Brain microvascular endothelial cell (primary cell): ENCODE measurements around the gene DHRS4.
A peak's percentile ranks its signal among the peaks of the same experiment; 100 is the strongest.

Source experiments
- DNase-seq: peaks from one replicate; pipeline ENCODE4 v3.0.0-alpha.2; 2020
- H3K27ac ChIP-seq: fragments of 250-450 bp; sonication (Bioruptor Pico); 2 replicates; pipeline ENCODE4 v1.5.1; 2020; ENCODE audit warnings: mild to moderate bottlenecking, moderate library complexity
- H3K27me3 ChIP-seq: fragments of 250-450 bp; sonication (Bioruptor Pico); replicated peaks from 2 replicates; pipeline ENCODE4 v1.5.1; 2020; ENCODE audit warnings: mild to moderate bottlenecking
- H3K36me3 ChIP-seq: fragments of 250-450 bp; sonication (Bioruptor Pico); replicated peaks from 2 replicates; pipeline ENCODE4 v1.5.1; 2020; ENCODE audit warnings: mild to moderate bottlenecking
- H3K4me3 ChIP-seq: 2 replicates; pipeline ENCODE4 v1.5.1; 2011; ENCODE audit warnings: low read depth, mild to moderate bottlenecking, control low read depth, low read length, moderate library complexity
- in situ Hi-C: cut with HindIII; loops from 2 replicates; pipeline ENCODE4 v1.10.0; 2017; ENCODE audit warnings: low sequenced_read_pairs, low pct_ligation_motif_present
- TF ChIP-seq, protein P1 (sequence below): IDR thresholded peaks from 2 replicates; pipeline ENCODE4 v1.5.1; 2011; ENCODE audit warnings: low read depth, mild to moderate bottlenecking, moderate library complexity, low read length, control low read depth, inconsistent platforms; ENCODE audit errors: missing control alignments

The DHRS4 gene

DNA sequence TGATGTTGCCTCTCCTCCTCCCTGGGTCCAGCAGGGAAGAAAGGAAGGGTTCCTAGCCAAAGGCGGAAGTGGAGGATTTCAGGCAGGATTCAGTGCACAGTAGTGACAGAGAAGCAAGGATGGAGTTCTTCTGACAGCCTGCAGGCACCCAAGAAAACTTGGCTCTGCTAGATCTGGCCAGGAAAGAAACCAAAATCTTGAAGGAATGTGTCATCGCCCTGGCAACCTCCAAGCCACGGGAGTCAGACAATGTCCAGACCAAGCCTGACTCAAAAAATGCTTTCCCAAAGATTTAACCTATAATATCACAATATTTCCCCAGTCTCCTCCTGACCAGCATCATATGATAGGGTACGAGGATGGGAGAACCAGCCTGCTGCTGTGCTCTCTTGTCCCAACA lies 22.8 kb upstream of the DHRS4 start:
- in situ Hi-C loops: no loop called here
- H3K4me3 ChIP-seq: no peak overlapping the region
- H3K27ac ChIP-seq: no peak overlapping the region
- H3K27me3 ChIP-seq: no peaks in the 10 kb centered on the region
- TF ChIP-seq, protein P1, sequence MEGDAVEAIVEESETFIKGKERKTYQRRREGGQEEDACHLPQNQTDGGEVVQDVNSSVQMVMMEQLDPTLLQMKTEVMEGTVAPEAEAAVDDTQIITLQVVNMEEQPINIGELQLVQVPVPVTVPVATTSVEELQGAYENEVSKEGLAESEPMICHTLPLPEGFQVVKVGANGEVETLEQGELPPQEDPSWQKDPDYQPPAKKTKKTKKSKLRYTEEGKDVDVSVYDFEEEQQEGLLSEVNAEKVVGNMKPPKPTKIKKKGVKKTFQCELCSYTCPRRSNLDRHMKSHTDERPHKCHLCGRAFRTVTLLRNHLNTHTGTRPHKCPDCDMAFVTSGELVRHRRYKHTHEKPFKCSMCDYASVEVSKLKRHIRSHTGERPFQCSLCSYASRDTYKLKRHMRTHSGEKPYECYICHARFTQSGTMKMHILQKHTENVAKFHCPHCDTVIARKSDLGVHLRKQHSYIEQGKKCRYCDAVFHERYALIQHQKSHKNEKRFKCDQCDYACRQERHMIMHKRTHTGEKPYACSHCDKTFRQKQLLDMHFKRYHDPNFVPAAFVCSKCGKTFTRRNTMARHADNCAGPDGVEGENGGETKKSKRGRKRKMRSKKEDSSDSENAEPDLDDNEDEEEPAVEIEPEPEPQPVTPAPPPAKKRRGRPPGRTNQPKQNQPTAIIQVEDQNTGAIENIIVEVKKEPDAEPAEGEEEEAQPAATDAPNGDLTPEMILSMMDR: no peak
- no peaks in the 10 kb centered on the region for H3K36me3 ChIP-seq
- DNase-seq: peak; percentile 4

DNA sequence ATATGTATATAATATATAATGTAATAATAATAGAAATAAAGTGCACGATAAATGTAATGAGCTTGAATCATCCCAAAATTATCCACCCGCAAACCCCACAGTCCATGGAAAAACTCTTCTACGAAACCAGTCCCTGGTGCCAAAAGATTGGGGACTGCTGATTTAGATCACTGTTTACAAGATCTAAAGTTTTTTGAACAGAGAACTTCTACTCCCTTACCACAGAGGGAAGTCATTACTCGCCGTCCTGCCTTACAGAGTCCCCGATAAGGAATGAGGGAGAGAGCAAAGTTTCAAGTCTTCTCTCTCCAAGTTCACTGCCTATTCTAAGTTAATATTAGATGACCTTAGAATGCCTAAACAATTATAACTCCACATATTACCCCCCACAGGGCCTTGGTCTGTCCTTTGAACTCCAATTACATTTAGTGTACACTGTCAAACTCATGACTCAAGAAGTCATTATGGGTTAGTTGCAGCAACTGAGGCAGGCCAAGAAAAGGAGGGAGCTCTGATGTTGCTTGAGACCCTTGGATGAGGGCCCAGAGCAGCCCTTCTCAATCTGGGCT lies 21.8 kb upstream of the DHRS4 start:
- H3K4me3 ChIP-seq: no peak overlapping the region
- in situ Hi-C loops: no loop called here

DNA sequence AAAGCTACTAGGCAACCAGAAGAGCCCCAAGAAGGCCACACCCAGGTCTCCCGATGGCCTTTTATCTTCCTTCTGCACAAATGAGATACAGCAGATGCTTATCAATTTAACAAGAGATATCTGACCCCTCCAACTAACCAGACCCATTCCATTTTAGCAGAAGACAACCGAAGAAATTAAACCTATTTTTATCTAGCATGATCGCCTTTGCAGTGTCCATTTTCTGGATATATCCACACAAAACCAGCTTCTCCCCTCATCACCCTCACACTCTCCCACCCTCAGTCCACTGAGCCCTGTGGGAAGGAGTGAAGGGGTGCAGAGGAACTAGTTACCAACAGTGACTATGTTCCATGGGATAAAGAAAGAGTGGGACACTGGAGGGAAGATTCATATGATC lies 20.9 kb upstream of the DHRS4 start:
- no peak overlapping the region for H3K4me3 ChIP-seq
- no peak overlapping the region for H3K27ac ChIP-seq
- TF ChIP-seq, protein P1: no peak
- no peaks in the 10 kb centered on the region for H3K36me3 ChIP-seq
- no peaks in the 10 kb centered on the region for H3K27me3 ChIP-seq
- DNase-seq: no peak
- in situ Hi-C loops: no loop called here

More for the DNA sequence above, 21.8 kb upstream of the DHRS4 start:
- Histone ChIP-seq H3K27me3 (no peaks in the 10 kb centered on the region), H3K27ac (no peak overlapping the region), H3K36me3 (no peaks in the 10 kb centered on the region)
- TF ChIP-seq, protein P1: no peak
- DNase-seq: no peak

DNA sequence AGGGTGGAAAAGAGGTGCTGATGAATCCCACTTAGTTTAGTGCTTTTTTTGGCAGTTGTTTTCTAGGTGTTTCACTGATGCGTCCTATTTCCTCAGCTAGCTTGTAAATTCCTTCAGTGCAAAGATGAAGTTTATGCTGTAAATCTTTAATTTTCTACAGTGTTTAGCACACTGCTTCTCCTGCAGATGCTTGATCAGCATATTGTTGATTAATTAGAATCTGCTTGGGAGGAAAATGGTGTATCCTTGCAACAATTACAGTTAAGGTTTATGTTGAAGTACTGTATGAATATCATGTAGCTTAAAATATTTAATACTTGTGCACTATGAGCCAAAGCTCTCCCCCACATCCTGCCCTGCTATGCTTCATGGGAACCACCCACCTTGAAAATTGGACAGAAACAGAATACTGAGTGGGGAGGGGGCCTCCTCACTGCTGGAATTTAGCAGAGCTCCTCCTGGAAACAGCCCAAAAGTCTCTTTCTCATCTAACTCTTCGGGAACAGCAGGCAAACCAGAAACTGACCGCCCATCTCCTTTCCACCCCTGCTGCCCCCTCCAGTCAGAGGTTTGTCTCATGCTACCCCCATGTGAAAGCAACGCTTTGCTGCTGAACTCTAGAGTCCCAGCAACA lies 20.3 kb upstream of the DHRS4 start:
- H3K27me3 ChIP-seq: no peaks in the 10 kb centered on the region
- no peak overlapping the region for H3K4me3 ChIP-seq
- H3K36me3 ChIP-seq: no peaks in the 10 kb centered on the region
- H3K27ac ChIP-seq: no peak overlapping the region
- DNase-seq: no peak
- in situ Hi-C loops: no loop called here
- TF ChIP-seq, protein P1: no peak

DNA sequence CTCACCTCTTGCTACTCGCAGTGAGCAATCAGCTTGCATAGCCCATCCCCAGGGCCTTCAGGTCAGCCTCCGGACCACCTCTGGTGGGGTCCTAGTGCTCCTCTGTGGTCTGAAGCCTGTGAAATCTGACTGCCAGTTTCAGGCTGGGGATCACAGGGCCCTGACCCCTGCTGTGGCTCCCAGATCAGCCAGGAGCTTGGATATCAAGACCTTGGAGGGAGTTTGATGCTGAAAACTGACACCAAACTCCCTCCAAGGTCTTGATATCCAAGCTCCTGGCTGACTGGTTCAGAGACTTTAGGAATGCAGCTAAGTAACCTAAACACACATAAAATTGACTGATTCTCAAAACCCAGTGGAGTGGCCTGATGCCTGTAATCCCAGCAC lies 19.8 kb upstream of the DHRS4 start:
- H3K27ac ChIP-seq: no peak overlapping the region
- no peaks in the 10 kb centered on the region for H3K36me3 ChIP-seq
- no peak overlapping the region for H3K4me3 ChIP-seq
- TF ChIP-seq, protein P1: no peak
- no peaks in the 10 kb centered on the region for H3K27me3 ChIP-seq
- no peak for DNase-seq
- in situ Hi-C loops: no loop called here

DNA sequence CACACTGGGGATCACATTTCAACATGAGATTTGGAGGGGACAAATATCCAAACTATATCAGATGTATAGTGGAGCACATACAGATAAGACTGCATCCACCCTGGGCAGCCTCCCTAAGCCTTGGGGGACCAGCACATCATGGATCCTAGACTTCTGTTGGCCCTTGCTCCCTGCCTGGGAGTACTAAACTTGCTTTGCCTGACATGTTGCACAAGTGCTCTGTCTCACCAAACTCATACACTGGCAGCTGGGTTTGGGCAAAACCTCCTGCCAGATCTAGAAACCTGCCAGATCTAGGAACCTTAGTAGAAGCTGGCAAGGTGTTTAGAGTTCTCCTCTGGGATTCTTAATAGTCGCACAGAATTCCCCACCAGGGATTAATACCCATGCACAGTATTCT lies 18.4 kb upstream of the DHRS4 start:
- no peaks in the 10 kb centered on the region for H3K36me3 ChIP-seq
- no peak overlapping the region for H3K27ac ChIP-seq
- TF ChIP-seq, protein P1: no peak
- H3K4me3 ChIP-seq: no peak overlapping the region
- in situ Hi-C loops: no loop called here
- no peaks in the 10 kb centered on the region for H3K27me3 ChIP-seq
- no peak for DNase-seq
